ENCODE results near the gene SPEM1.

DNA sequence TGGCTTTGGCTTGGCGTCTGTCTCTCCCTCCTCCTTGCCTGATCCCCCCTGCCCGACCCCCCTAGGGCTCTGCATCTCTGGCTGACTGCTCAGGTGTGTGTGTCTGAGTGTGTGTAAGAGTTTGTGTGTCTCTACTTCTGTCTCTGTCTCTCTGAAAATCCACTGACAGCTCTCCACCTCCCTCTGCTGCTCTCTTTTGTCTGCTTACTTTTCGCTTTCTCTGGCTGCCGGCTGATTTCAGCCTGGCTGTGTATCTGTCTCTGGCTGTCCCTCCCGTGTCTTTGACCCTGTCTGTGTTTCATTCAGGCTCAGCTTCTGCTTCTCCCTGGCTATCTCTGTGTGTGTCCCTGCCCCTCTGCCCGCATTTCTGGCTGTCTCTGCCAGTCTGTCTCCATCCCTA, 3.8 kb upstream of the SPEM1 start:
- TF ChIP-seq CTCF (IDR thresholded peaks at IDR 0.05) (no peak), POLR2A (IDR thresholded peaks at IDR 0.05) (no peak)

Measured in thyroid gland (tissue), 4 donors.